H9 (cell line): ENCODE results near the gene PRSS38. TPM values are rescaled to one million over a fixed set of nuclear protein-coding genes. Genes with fewer than 3 reads are reported as not detected.

Experiments used
- DNase-seq: peaks from one replicate; pipeline ENCODE4 v3.0.0-alpha.2; 2017
- H2AFZ ChIP-seq: one replicate; pipeline ENCODE4 v1.6.1; 2013; ENCODE audit warnings: mild to moderate bottlenecking, low read length, control low read depth, moderate library complexity
- H2AK5ac ChIP-seq: 2 replicates; pipeline ENCODE4 v1.6.1; 2013; ENCODE audit warnings: low read length, control low read depth, mixed read lengths; ENCODE audit not compliant: insufficient read length
- H2BK120ac ChIP-seq: one replicate; pipeline ENCODE4 v1.6.1; 2013; ENCODE audit warnings: low read depth, mild to moderate bottlenecking, low read length, control low read depth, inconsistent platforms; ENCODE audit not compliant: poor library complexity, severe bottlenecking
- H2BK12ac ChIP-seq: 2 replicates; pipeline ENCODE4 v1.6.1; 2013; ENCODE audit warnings: low read length, control low read depth, mixed read lengths, low read depth; ENCODE audit not compliant: insufficient read length
- H2BK15ac ChIP-seq: 2 replicates; pipeline ENCODE4 v1.6.1; 2013; ENCODE audit warnings: low read depth, low read length, control low read depth
- H2BK20ac ChIP-seq: one replicate; pipeline ENCODE4 v1.6.1; 2013; ENCODE audit warnings: low read depth, mild to moderate bottlenecking, low read length, control low read depth, inconsistent platforms; ENCODE audit not compliant: poor library complexity, severe bottlenecking
- H2BK5ac ChIP-seq: 2 replicates; pipeline ENCODE4 v1.6.1; 2013; ENCODE audit warnings: low read length, control low read depth, mixed read lengths; ENCODE audit not compliant: insufficient read length
- H3K14ac ChIP-seq: 2 replicates; pipeline ENCODE4 v1.6.1; 2013; ENCODE audit warnings: low read length, control low read depth; ENCODE audit not compliant: insufficient read depth
- H3K18ac ChIP-seq: 2 replicates; pipeline ENCODE4 v1.6.1; 2013; ENCODE audit warnings: low read depth, mild to moderate bottlenecking, mixed read lengths, low read length, control low read depth; ENCODE audit not compliant: insufficient read length
- H3K23ac ChIP-seq: 2 replicates; pipeline ENCODE4 v1.6.1; 2013; ENCODE audit warnings: low read length, control low read depth, mixed read lengths, low read depth; ENCODE audit not compliant: insufficient read length
- H3K23me2 ChIP-seq: 2 replicates; pipeline ENCODE4 v1.6.1; 2013; ENCODE audit warnings: low read depth, mild to moderate bottlenecking, mixed read lengths, low read length, control low read depth; ENCODE audit not compliant: insufficient read length, poor library complexity, severe bottlenecking
- H3K27ac ChIP-seq: 2 replicates; pipeline ENCODE4 v1.5.1; 2013; ENCODE audit warnings: low read length, control low read depth, mixed read lengths, low read depth; ENCODE audit not compliant: insufficient read length
- H3K27me3 ChIP-seq: 2 replicates; pipeline ENCODE4 v1.6.1; 2013; ENCODE audit warnings: low read length, control low read depth, inconsistent platforms; ENCODE audit not compliant: insufficient read depth
- H3K4ac ChIP-seq: 2 replicates; pipeline ENCODE4 v1.6.1; 2013; ENCODE audit warnings: low read depth, mild to moderate bottlenecking, control low read depth, inconsistent platforms, low read length, moderate library complexity
- H3K4me1 ChIP-seq: 2 replicates; pipeline ENCODE4 v1.6.1; 2013; ENCODE audit warnings: low read length, control low read depth, inconsistent platforms; ENCODE audit not compliant: insufficient read depth
- H3K4me2 ChIP-seq: 2 replicates; pipeline ENCODE4 v1.6.1; 2013; ENCODE audit warnings: low read length, control low read depth, mixed read lengths; ENCODE audit not compliant: insufficient read length, insufficient read depth
- H3K56ac ChIP-seq: 2 replicates; pipeline ENCODE4 v1.6.1; 2013; ENCODE audit warnings: low read depth, mild to moderate bottlenecking, mixed read lengths, low read length, control low read depth; ENCODE audit not compliant: insufficient read length
- H3K79me1 ChIP-seq: 2 replicates; pipeline ENCODE4 v1.6.1; 2013; ENCODE audit warnings: low read depth, mild to moderate bottlenecking, moderate library complexity, low read length, control low read depth, inconsistent platforms; ENCODE audit not compliant: insufficient read depth, poor library complexity, severe bottlenecking
- H3K79me2 ChIP-seq: 2 replicates; pipeline ENCODE4 v1.6.1; 2013; ENCODE audit warnings: low read length, control low read depth, inconsistent platforms; ENCODE audit not compliant: insufficient read depth
- H3K9ac ChIP-seq: 2 replicates; pipeline ENCODE4 v1.6.1; 2013; ENCODE audit warnings: low read length, control low read depth, mixed read lengths; ENCODE audit not compliant: insufficient read length; ENCODE audit errors: extremely low read depth
- H3K9me3 ChIP-seq: one replicate; pipeline ENCODE4 v1.6.1; 2013; ENCODE audit warnings: low read depth, low read length, inconsistent platforms; ENCODE audit not compliant: control insufficient read depth
- H3T11ph ChIP-seq: one replicate; pipeline ENCODE4 v1.6.1; 2013; ENCODE audit warnings: mild to moderate bottlenecking, low read length, control low read depth, inconsistent platforms
- H4K20me1 ChIP-seq: one replicate; pipeline ENCODE4 v1.6.1; 2013; ENCODE audit not compliant: control insufficient read depth, insufficient read length, insufficient read depth
- H4K5ac ChIP-seq: 2 replicates; pipeline ENCODE4 v1.6.1; 2013; ENCODE audit warnings: low read depth, mild to moderate bottlenecking, mixed read lengths, low read length, control low read depth; ENCODE audit not compliant: insufficient read length
- H4K8ac ChIP-seq: replicated peaks from 2 replicates; pipeline ENCODE4 v1.6.1; 2013; ENCODE audit warnings: low read length, control low read depth, mixed read lengths, low read depth; ENCODE audit not compliant: insufficient read length
- H4K91ac ChIP-seq: 2 replicates; pipeline ENCODE4 v1.6.1; 2013; ENCODE audit warnings: low read depth, mild to moderate bottlenecking, moderate library complexity, mixed read lengths, low read length, control low read depth; ENCODE audit not compliant: insufficient read length
- H3K27ac Mint-ChIP-seq, 3 experiments: 2 replicates in 2 of 3; 3 replicates in 1 of 3; pipeline ENCODE4 v1.8.0; 2020 to 2021; ENCODE audit warnings: mixed read lengths in 3 of 3, mild to moderate bottlenecking in 1 of 3, moderate library complexity in 1 of 3
- H3K27me3 Mint-ChIP-seq: 2 replicates; pipeline ENCODE4 v1.8.0; 2021; ENCODE audit warnings: low read depth, mild to moderate bottlenecking, moderate library complexity, mixed read lengths
- H3K36me3 Mint-ChIP-seq, 3 experiments: 2 replicates in 2 of 3; 3 replicates in 1 of 3; pipeline ENCODE4 v1.8.0; 2020 to 2021; ENCODE audit warnings: low read depth in 3 of 3, mixed read lengths in 3 of 3; ENCODE audit not compliant: insufficient read depth in 1 of 3
- H3K4me1 Mint-ChIP-seq, 2 experiments: 2 replicates each; pipeline ENCODE4 v1.8.0; 2020; ENCODE audit warnings: mixed read lengths in 2 of 2
- H3K4me3 Mint-ChIP-seq, 2 experiments: 2 replicates in 1 of 2; 3 replicates in 1 of 2; pipeline ENCODE4 v1.8.0; 2020 to 2021; ENCODE audit warnings: mild to moderate bottlenecking in 2 of 2, mixed read lengths in 2 of 2, moderate library complexity in 1 of 2
- H3K9me3 Mint-ChIP-seq, 2 experiments: 2 replicates in 1 of 2; 3 replicates in 1 of 2; pipeline ENCODE4 v1.8.0; 2020; ENCODE audit warnings: mild to moderate bottlenecking in 2 of 2, mixed read lengths in 2 of 2, moderate library complexity in 1 of 2
- WGBS: extraction: QIAGEN DNeasy Blood & Tissue Kit; methylation state at CpG from one replicate; pipeline ENCODE4 v1.1.7; 2013; ENCODE audit warnings: missing lambda C conversion rate, low lambda C conversion rate, mixed read lengths; ENCODE audit not compliant: insufficient read length; ENCODE audit errors: extremely low coverage; 5-methylcytosine and 5-hydroxymethylcytosine counted together
- total RNA-seq: library from RNA; stranded (reverse); gene quantifications from 2 replicates; pipeline ENCODE4 v1.2.1, GENCODE V29; 2021
- TF ChIP-seq, protein P1 (sequence below): fragments of 200-600 bp; sonication (generic); conservative IDR thresholded peaks from 3 replicates; pipeline ENCODE4 v1.8.0; 2021; ENCODE audit warnings: antibody characterized with exemption, mild to moderate bottlenecking

The PRSS38 gene
- total RNA-seq, 1 experiment from 2014 or later, result not detected

DNA sequence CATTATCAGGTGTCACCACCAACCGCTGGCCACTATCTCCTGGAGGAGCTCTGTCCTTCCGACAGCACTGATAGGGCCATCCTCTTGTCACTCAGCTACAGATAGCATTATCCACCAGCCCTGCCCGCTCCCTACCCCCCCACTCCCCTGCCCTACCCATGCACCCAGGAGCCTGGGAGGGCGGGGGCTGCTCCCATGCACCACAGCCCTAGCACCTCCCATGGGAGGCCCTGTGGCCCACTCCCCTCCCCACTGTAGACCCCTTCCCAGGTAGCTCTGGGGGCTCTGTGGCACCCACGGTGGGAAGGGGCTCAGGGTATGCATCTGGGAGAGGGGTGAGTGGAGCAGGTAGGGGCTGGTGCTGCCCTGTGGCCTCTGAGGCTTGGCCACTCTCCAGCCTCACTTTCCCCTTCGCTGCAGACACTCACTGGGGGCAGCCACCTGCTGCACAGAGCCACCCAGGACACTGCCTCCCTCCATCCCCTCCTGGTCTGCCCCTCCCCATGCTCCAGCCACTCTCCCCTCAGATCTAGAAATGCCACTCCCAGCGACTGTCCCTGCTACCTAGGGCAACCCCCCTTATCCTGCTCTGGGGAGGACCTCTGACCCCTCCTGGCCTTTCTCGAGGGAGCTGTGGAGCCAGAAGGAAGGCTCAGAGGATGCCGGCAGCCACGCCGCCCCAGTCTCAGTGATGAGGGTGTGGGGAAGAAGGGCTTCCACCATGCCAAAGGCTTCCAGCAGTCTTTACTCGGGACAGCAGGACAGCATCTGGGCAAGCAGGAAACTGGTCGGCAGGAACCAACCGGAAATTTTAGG, 73.8 kb downstream of the PRSS38 start:
- H2BK15ac ChIP-seq, result no peak overlapping the region
- no CpG with 5 or more reads among the region's 14 CpGs for WGBS
- H3K23me2 ChIP-seq, result no peaks in the 10 kb centered on the region
- H3K79me1 ChIP-seq, result no peaks in the 10 kb centered on the region
- Mint-ChIP-seq H3K36me3 (no peaks in the 10 kb centered on the region), H3K4me3 (no peak overlapping the region), H3K27me3 (no peaks in the 10 kb centered on the region), H3K4me1 (peaks cover 11 to 26% of the 10 kb centered on the region in 2 experiments), H3K27ac (no peak overlapping the region), H3K9me3 (no peaks in the 10 kb centered on the region)
- no peak overlapping the region for H3K23ac ChIP-seq
- H4K91ac ChIP-seq, result no peak overlapping the region
- no peak overlapping the region for H2AFZ ChIP-seq
- no peak overlapping the region for H3K56ac ChIP-seq
- H3K27ac ChIP-seq, result no peak overlapping the region
- H2BK12ac ChIP-seq, result no peak overlapping the region
- H2AK5ac ChIP-seq, result no peak overlapping the region
- H3K4me1 ChIP-seq, result no peaks in the 10 kb centered on the region
- no peaks in the 10 kb centered on the region for H3K79me2 ChIP-seq
- H3K4me2 ChIP-seq, result no peak overlapping the region
- no peaks in the 10 kb centered on the region for H3K27me3 ChIP-seq
- H4K5ac ChIP-seq, result no peak overlapping the region
- no peak overlapping the region for H3K4ac ChIP-seq
- peak; percentile 39 for DNase-seq
- TF ChIP-seq, protein P1, sequence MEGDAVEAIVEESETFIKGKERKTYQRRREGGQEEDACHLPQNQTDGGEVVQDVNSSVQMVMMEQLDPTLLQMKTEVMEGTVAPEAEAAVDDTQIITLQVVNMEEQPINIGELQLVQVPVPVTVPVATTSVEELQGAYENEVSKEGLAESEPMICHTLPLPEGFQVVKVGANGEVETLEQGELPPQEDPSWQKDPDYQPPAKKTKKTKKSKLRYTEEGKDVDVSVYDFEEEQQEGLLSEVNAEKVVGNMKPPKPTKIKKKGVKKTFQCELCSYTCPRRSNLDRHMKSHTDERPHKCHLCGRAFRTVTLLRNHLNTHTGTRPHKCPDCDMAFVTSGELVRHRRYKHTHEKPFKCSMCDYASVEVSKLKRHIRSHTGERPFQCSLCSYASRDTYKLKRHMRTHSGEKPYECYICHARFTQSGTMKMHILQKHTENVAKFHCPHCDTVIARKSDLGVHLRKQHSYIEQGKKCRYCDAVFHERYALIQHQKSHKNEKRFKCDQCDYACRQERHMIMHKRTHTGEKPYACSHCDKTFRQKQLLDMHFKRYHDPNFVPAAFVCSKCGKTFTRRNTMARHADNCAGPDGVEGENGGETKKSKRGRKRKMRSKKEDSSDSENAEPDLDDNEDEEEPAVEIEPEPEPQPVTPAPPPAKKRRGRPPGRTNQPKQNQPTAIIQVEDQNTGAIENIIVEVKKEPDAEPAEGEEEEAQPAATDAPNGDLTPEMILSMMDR, result no peak
- no peak overlapping the region for H2BK5ac ChIP-seq
- no peak overlapping the region for H3K18ac ChIP-seq
- H3K9me3 ChIP-seq, result no peaks in the 10 kb centered on the region
- no peak overlapping the region for H3K14ac ChIP-seq
- H2BK20ac ChIP-seq, result no peak overlapping the region
- H2BK120ac ChIP-seq, result no peak overlapping the region
- no peak overlapping the region for H4K8ac ChIP-seq
- H4K20me1 ChIP-seq, result no peaks in the 10 kb centered on the region
- H3K9ac ChIP-seq, result no peak overlapping the region
- H3T11ph ChIP-seq, result no peak overlapping the region
